A549 (cell line): ENCODE measurements around the gene FGGY.

Source experiments
- CHD4 ChIP-seq: fragments of 200-600 bp; sonication (generic); IDR thresholded peaks from 2 replicates; pipeline ENCODE4 v1.6.1; 2016; ENCODE audit warnings: antibody characterized with exemption, mild to moderate bottlenecking, borderline replicate concordance
- MAFK ChIP-seq: fragments of 450-650 bp; IDR thresholded peaks from 2 replicates; pipeline ENCODE4 v1.6.1; 2014; ENCODE audit not compliant: partially characterized antibody
- SMC3 ChIP-seq: fragments of >200 bp; sonication (Bioruptor Twin); formaldehyde crosslinking; IDR thresholded peaks from 3 replicates; pipeline ENCODE4 v1.6.1; 2018; ENCODE audit warnings: inconsistent platforms
- SREBF2 ChIP-seq: fragments of 450-650 bp; IDR thresholded peaks from 2 replicates; pipeline ENCODE4 v1.6.1; 2014; ENCODE audit warnings: mild to moderate bottlenecking, moderate library complexity

GRCh38 chr1:59308839-59309238 is 11.9 kb downstream of the FGGY start:
- TF ChIP-seq CHD4 (no peak), SMC3 (no peak), MAFK (no peak), SREBF2 (no peak)
